HCT116 (cell line): ENCODE results near the gene MED16. TPM values are rescaled to one million over a fixed set of nuclear protein-coding genes. Genes with fewer than 3 reads are reported as not detected.
A peak's percentile ranks its signal among the peaks of the same experiment; 100 is the strongest.

Experiments used
- ATAC-seq: fragments of 200-7000 bp; cut with Tn5 transposase; 2 replicates; pipeline ENCODE4 v1.9.1; 2020; ENCODE audit warnings: mild to moderate bottlenecking, moderate library complexity
- BruUV-seq: library from RNA; stranded (reverse); fragments of 400-500 nt; replicated peaks from 2 replicates; lab custom pipeline; 2021; lab: Mats Ljungman, UMichigan
- CTCF ChIA-PET: fragments of 300-600 bp; sonication (Branson Sonifier 250); formaldehyde crosslinking; loops from one replicate; lab custom pipeline; 2021; ENCODE audit warnings: antibody characterized with exemption; lab: Charles Lee
- POLR2A ChIA-PET: fragments of 300-600, 350-600 bp; sonication (Branson Sonifier 250); formaldehyde crosslinking; loops from one replicate; lab custom pipeline; 2021; ENCODE audit warnings: antibody characterized with exemption; lab: Charles Lee
- RAD21 ChIA-PET, 2 experiments: fragments of 300-600 bp; sonication (Branson Sonifier 250); formaldehyde crosslinking; loops; one replicate each; lab custom pipeline; 2023; ENCODE audit warnings: low total read pairs in 2 of 2; ENCODE audit not compliant: uncharacterized antibody in 2 of 2, unreplicated experiment in 2 of 2, low non-redundant PET in 1 of 2; lab: Charles Lee
- DNase-seq: peaks from one replicate; pipeline ENCODE4 v3.0.0-alpha.2; 2010; ENCODE audit warnings: low read depth, low spot score
- H2AFZ ChIP-seq: fragments of 200-600 bp; shearing (Covaris generic), sonication (generic); 2 replicates; pipeline ENCODE4 v1.6.1; 2017; ENCODE audit warnings: low read depth, mixed run types, mixed read lengths, antibody characterized with exemption, low read length; ENCODE audit not compliant: poor library complexity, severe bottlenecking
- H3K27ac ChIP-seq: 2 replicates; pipeline ENCODE4 v1.5.1; 2012; ENCODE audit warnings: low read depth, low read length
- H3K27me3 ChIP-seq: fragments of 200-600 bp; sonication (generic); 2 replicates; pipeline ENCODE4 v1.6.1; 2016; ENCODE audit warnings: mixed run types, low read length, mixed read lengths; ENCODE audit not compliant: insufficient read depth
- H3K36me3 ChIP-seq, 2 experiments: fragments of 200-500 bp in 1 of 2; fragments of 200-600 bp in 1 of 2; sonication (Bioruptor generic) in 1 of 2; sonication (generic) in 1 of 2; 2 replicates each; pipeline versions ENCODE4 v1.5.1 to v1.6.1; 2014 to 2016; ENCODE audit warnings: low read length in 2 of 2, inconsistent platforms in 1 of 2, mixed read lengths in 1 of 2, mixed run types in 1 of 2; ENCODE audit not compliant: insufficient read depth in 2 of 2, control insufficient read depth in 1 of 2
- H3K4me1 ChIP-seq, 2 experiments: fragments of 200-600 bp in 1 of 2; sonication (generic) in 1 of 2; 2 replicates each; pipeline versions ENCODE4 v1.5.1 to v1.6.1; 2012 to 2017; ENCODE audit warnings: low read length in 2 of 2, inconsistent platforms in 1 of 2, mild to moderate bottlenecking in 1 of 2, mixed read lengths in 1 of 2, mixed run types in 1 of 2, moderate library complexity in 1 of 2; ENCODE audit not compliant: insufficient read depth in 2 of 2, control insufficient read depth in 1 of 2
- H3K4me2 ChIP-seq: fragments of 200-600 bp; sonication (generic); 2 replicates; pipeline ENCODE4 v1.6.1; 2017; ENCODE audit warnings: mixed run types, low read length, mixed read lengths
- H3K4me3 ChIP-seq, 2 experiments: fragments of 200-600 bp in 1 of 2; sonication (generic) in 1 of 2; replicated peaks in 1 of 2; 2 replicates each; pipeline ENCODE4 v1.5.1; 2011 to 2016; ENCODE audit warnings: low read length in 2 of 2, control low read depth in 1 of 2, low read depth in 1 of 2, mild to moderate bottlenecking in 1 of 2, mixed read lengths in 1 of 2, mixed run types in 1 of 2
- H3K79me2 ChIP-seq: fragments of 200-600 bp; sonication (generic); 2 replicates; pipeline ENCODE4 v1.6.1; 2017; ENCODE audit warnings: mild to moderate bottlenecking, mixed run types, low read length, moderate library complexity, mixed read lengths; ENCODE audit not compliant: insufficient read depth
- H3K9ac ChIP-seq: fragments of 200-600 bp; sonication (generic); 2 replicates; pipeline ENCODE4 v1.6.1; 2016; ENCODE audit warnings: low read length, mixed read lengths
- H3K9me2 ChIP-seq: fragments of 200-600 bp; sonication (generic), shearing (Covaris generic); 2 replicates; pipeline ENCODE4 v1.6.1; 2017; ENCODE audit warnings: mixed run types, mild to moderate bottlenecking, moderate library complexity; ENCODE audit not compliant: insufficient read depth
- H3K9me3 ChIP-seq, 2 experiments: fragments of 200-500 bp in 1 of 2; fragments of 200-600 bp in 1 of 2; sonication (Bioruptor generic) in 1 of 2; sonication (generic) in 1 of 2; 2 replicates each; pipeline ENCODE4 v1.6.1; 2014 to 2017; ENCODE audit warnings: low read length in 2 of 2, mixed read lengths in 2 of 2, inconsistent platforms in 1 of 2, low read depth in 1 of 2, mild to moderate bottlenecking in 1 of 2, mixed run types in 1 of 2, moderate library complexity in 1 of 2; ENCODE audit not compliant: control insufficient read depth in 1 of 2, insufficient read depth in 1 of 2
- H4K20me1 ChIP-seq: fragments of 200-600 bp; sonication (generic), shearing (Covaris generic); 2 replicates; pipeline ENCODE4 v1.6.1; 2017; ENCODE audit warnings: mixed run types, mild to moderate bottlenecking, moderate library complexity; ENCODE audit not compliant: insufficient read depth
- CEBPB ChIP-seq: IDR thresholded peaks from 2 replicates; pipeline ENCODE4 v1.6.1; 2012; ENCODE audit warnings: low read depth
- EGR1 ChIP-seq: IDR thresholded peaks from 2 replicates; pipeline ENCODE4 v1.6.1; 2012; ENCODE audit warnings: low read depth
- EZH2 ChIP-seq: fragments of 200-600 bp; sonication (generic); IDR thresholded peaks from 2 replicates; pipeline ENCODE4 v1.6.1; 2017; ENCODE audit warnings: antibody characterized with exemption, mixed run types
- POLR2A ChIP-seq: IDR thresholded peaks from 2 replicates; pipeline ENCODE4 v1.7.0; 2011; ENCODE audit warnings: borderline replicate concordance; ENCODE audit not compliant: insufficient read depth, insufficient read length; ENCODE audit errors: extremely low read depth
- SP1 ChIP-seq: IDR thresholded peaks from 2 replicates; pipeline ENCODE4 v1.6.1; 2012; ENCODE audit warnings: low read depth
- ZNF274 ChIP-seq: fragments of 200-500 bp; sonication (Bioruptor generic); IDR thresholded peaks from 2 replicates; pipeline ENCODE4 v1.6.1; 2014; ENCODE audit warnings: mild to moderate bottlenecking, low read depth, low read length, inconsistent platforms
- intact Hi-C: fragments of 100-400 bp; cut with micrococcal nuclease; formaldehyde crosslinking; loops from 2 replicates; pipeline ENCODE4 v1.10.0; 2022
- total RNA-seq: library from RNA; stranded (reverse); gene quantifications from one replicate; pipeline ENCODE4 v1.2.1, GENCODE V29; 2021; ENCODE audit not compliant: unreplicated experiment
- TF ChIP-seq, protein P1 (sequence below), 3 experiments: fragments of 200-600 bp in 1 of 3; sonication (generic) in 1 of 3; IDR thresholded peaks in 2 of 3; conservative IDR thresholded peaks in 1 of 3; 2 replicates each; pipeline ENCODE4 v1.5.1; 2012 to 2017; ENCODE audit warnings: low read depth in 2 of 3, low read length in 2 of 3, antibody characterized with exemption in 1 of 3, borderline replicate concordance in 1 of 3, control low read depth in 1 of 3, mild to moderate bottlenecking in 1 of 3, mixed read lengths in 1 of 3, mixed run types in 1 of 3, moderate library complexity in 1 of 3; ENCODE audit not compliant: insufficient read depth in 1 of 3
- TF ChIP-seq, protein P2 (sequence below): IDR thresholded peaks from 2 replicates; pipeline ENCODE4 v1.6.1; 2012
- TF ChIP-seq, protein P3 (sequence below): IDR thresholded peaks from 2 replicates; pipeline ENCODE4 v1.6.1; 2011; ENCODE audit warnings: mild to moderate bottlenecking, low read length, moderate library complexity; ENCODE audit not compliant: insufficient replicate concordance; ENCODE audit errors: extremely low read depth

MED16 gene
- total RNA-seq, 1 experiment from 2014 or later, result 73.6 TPM

DNA sequence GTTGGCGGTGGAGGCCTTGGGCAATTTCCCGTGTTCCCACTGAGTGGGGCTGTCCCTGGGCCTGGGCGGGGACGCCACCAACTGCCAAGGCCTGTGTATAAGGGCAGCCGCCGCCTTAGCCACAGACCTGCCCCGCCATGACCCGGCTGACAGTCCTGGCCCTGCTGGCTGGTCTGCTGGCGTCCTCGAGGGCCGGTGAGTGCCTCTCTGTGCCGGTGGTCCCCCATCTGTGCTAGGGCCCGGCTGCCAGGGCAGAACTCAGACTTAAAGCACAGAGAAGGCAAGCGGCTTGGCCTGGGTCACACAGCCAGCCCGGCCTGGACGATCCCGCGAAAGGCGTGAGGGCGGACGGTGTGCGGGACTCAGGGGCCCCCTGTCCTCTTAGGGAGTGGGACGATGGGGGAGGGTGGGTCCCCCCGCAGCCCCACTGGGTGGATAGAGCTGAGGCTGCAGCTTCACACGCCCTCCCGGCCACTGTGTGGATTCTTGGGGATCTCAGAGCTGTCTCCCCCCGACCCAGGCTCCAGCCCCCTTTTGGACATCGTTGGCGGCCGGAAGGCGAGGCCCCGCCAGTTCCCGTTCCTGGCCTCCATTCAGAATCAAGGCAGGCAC lies 65.2 kb downstream of the MED16 start, which contains the start of gene AZU1:
Gene AZU1, plus strand, starts transcription at position 128 of the 612 bp plus-strand sequence. Its CDS starts 10 bp downstream, at position 138.
- no peak within 1 kb of the TSS for H3K9ac ChIP-seq

More for the DNA sequence above, 65.2 kb downstream of the MED16 start, which contains the start of gene AZU1:
- H3K9me3 ChIP-seq, result no peaks in the 10 kb centered on the region
- no peak for DNase-seq
- peaks cover 7 to 9% of the 10 kb centered on the region in 2 experiments; a peak in 3 of 4 replicates for H3K4me1 ChIP-seq
- no peaks in the 10 kb centered on the region for H3K79me2 ChIP-seq
- ChIA-PET CTCF (no interaction called here), RAD21 (no interaction called here), POLR2A (no interaction called here)
- H3K4me2 ChIP-seq, result no peak within 1 kb of the TSS
- no peak within 1 kb of the TSS for H3K4me3 ChIP-seq
- H4K20me1 ChIP-seq, result no peaks in the 10 kb centered on the region
- H3K27me3 ChIP-seq, result no peaks in the 10 kb centered on the region
- H2AFZ ChIP-seq, result no peak within 1 kb of the TSS
- intact Hi-C loops, result no loop called here
- ATAC-seq, result peak; percentile 43
- H3K27ac ChIP-seq, result no peak within 1 kb of the TSS
- no peaks in the 10 kb centered on the region for H3K36me3 ChIP-seq
- BruUV-seq, result no TSS peak
- no peaks in the 10 kb centered on the region for H3K9me2 ChIP-seq
- TF ChIP-seq EGR1, result no peak
- TF ChIP-seq, protein P1, sequence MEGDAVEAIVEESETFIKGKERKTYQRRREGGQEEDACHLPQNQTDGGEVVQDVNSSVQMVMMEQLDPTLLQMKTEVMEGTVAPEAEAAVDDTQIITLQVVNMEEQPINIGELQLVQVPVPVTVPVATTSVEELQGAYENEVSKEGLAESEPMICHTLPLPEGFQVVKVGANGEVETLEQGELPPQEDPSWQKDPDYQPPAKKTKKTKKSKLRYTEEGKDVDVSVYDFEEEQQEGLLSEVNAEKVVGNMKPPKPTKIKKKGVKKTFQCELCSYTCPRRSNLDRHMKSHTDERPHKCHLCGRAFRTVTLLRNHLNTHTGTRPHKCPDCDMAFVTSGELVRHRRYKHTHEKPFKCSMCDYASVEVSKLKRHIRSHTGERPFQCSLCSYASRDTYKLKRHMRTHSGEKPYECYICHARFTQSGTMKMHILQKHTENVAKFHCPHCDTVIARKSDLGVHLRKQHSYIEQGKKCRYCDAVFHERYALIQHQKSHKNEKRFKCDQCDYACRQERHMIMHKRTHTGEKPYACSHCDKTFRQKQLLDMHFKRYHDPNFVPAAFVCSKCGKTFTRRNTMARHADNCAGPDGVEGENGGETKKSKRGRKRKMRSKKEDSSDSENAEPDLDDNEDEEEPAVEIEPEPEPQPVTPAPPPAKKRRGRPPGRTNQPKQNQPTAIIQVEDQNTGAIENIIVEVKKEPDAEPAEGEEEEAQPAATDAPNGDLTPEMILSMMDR (IDR thresholded peaks at IDR 0.05 in 2 of 3, conservative IDR thresholded peaks at IDR 0.05 in 1 of 3; ENCODE audit: borderline replicate concordance in 1 of 3, insufficient read depth in 1 of 3, low read depth in 2 of 3, low read length in 2 of 3), result no peak
- no peak for TF ChIP-seq SP1
- no peak for TF ChIP-seq ZNF274
- TF ChIP-seq, protein P2, sequence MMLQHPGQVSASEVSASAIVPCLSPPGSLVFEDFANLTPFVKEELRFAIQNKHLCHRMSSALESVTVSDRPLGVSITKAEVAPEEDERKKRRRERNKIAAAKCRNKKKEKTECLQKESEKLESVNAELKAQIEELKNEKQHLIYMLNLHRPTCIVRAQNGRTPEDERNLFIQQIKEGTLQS, result no peak
- no peak for TF ChIP-seq CEBPB
- no peak for TF ChIP-seq EZH2
- TF ChIP-seq, protein P3, sequence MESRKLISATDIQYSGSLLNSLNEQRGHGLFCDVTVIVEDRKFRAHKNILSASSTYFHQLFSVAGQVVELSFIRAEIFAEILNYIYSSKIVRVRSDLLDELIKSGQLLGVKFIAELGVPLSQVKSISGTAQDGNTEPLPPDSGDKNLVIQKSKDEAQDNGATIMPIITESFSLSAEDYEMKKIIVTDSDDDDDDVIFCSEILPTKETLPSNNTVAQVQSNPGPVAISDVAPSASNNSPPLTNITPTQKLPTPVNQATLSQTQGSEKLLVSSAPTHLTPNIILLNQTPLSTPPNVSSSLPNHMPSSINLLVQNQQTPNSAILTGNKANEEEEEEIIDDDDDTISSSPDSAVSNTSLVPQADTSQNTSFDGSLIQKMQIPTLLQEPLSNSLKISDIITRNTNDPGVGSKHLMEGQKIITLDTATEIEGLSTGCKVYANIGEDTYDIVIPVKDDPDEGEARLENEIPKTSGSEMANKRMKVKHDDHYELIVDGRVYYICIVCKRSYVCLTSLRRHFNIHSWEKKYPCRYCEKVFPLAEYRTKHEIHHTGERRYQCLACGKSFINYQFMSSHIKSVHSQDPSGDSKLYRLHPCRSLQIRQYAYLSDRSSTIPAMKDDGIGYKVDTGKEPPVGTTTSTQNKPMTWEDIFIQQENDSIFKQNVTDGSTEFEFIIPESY, result no peak
- no peak for TF ChIP-seq POLR2A
